WTC11 (cell line): ENCODE data around the gene SAE1. TPM values are rescaled to one million over a fixed set of nuclear protein-coding genes. Genes with fewer than 3 reads are reported as not detected.
"Not testable (repeated sequence)": the region's sequence is repeated elsewhere in the genome, so short reads cannot be mapped to it uniquely, and the experiment has no call there.

Experiments used
- ATAC-seq: fragments of 200-7000 bp; cut with Tn5 transposase; 2 replicates; pipeline ENCODE4 v1.10.0; 2021; ENCODE audit warnings: mild to moderate bottlenecking, moderate library complexity
- CTCF ChIA-PET: fragments of 300-600 bp; sonication (Branson Sonifier 250); formaldehyde crosslinking; loops from one replicate; lab custom pipeline; 2021; ENCODE audit warnings: antibody characterized with exemption; lab: Charles Lee
- POLR2A ChIA-PET: fragments of 350-600 bp; sonication (Branson Sonifier 250); formaldehyde crosslinking; loops from one replicate; lab custom pipeline; 2021; ENCODE audit warnings: antibody characterized with exemption; lab: Charles Lee
- DNase-seq: peaks from one replicate; pipeline ENCODE4 v3.0.0; 2021; ENCODE audit warnings: low spot score
- H3K27ac Mint-ChIP-seq: 2 replicates; pipeline ENCODE4 v1.8.0; 2021; ENCODE audit warnings: mixed read lengths
- H3K27me3 Mint-ChIP-seq: 2 replicates; pipeline ENCODE4 v1.8.0; 2021; ENCODE audit warnings: low read depth, mild to moderate bottlenecking, moderate library complexity, mixed read lengths
- H3K36me3 Mint-ChIP-seq: 2 replicates; pipeline ENCODE4 v1.8.0; 2021; ENCODE audit warnings: mixed read lengths
- H3K4me1 Mint-ChIP-seq: 2 replicates; pipeline ENCODE4 v1.8.0; 2022; ENCODE audit warnings: mixed read lengths
- H3K4me3 Mint-ChIP-seq: 2 replicates; pipeline ENCODE4 v1.8.0; 2021; ENCODE audit warnings: mild to moderate bottlenecking, moderate library complexity, mixed read lengths
- H3K9me3 Mint-ChIP-seq: 2 replicates; pipeline ENCODE4 v1.8.0; 2021; ENCODE audit warnings: mixed read lengths
- CREM ChIP-seq: sonication (generic); formaldehyde crosslinking; IDR thresholded peaks from 2 replicates; pipeline ENCODE4 v1.8.1; 2022; ENCODE audit warnings: mild to moderate bottlenecking, missing genetic modification reagents, moderate library complexity
- FOXP1 ChIP-seq: sonication (generic); formaldehyde crosslinking; IDR thresholded peaks from 2 replicates; pipeline ENCODE4 v1.8.0; 2022; ENCODE audit warnings: missing genetic modification reagents, mild to moderate bottlenecking, moderate library complexity, borderline replicate concordance
- HMGA2 ChIP-seq: fragments of 250-450 bp; sonication (Bioruptor Pico); IDR thresholded peaks from 2 replicates; pipeline ENCODE4 v1.4.0; 2021; ENCODE audit warnings: mild to moderate bottlenecking, moderate library complexity
- IRF1 ChIP-seq: sonication (generic); formaldehyde crosslinking; IDR thresholded peaks from 2 replicates; pipeline ENCODE4 v1.8.0; 2023; ENCODE audit warnings: missing genetic modification reagents
- NFYB ChIP-seq: sonication (generic); formaldehyde crosslinking; conservative IDR thresholded peaks from 2 replicates; pipeline ENCODE4 v1.8.0; 2022; ENCODE audit warnings: low read depth, missing genetic modification reagents
- OVOL2 ChIP-seq: fragments of 250-450 bp; sonication (Bioruptor Pico); IDR thresholded peaks from 2 replicates; pipeline ENCODE4 v1.9.0; 2021; ENCODE audit warnings: mild to moderate bottlenecking, borderline replicate concordance
- RORB ChIP-seq: fragments of 250-450 bp; sonication (Bioruptor Pico); IDR thresholded peaks from 2 replicates; pipeline ENCODE4 v1.9.0; 2021; ENCODE audit warnings: mild to moderate bottlenecking
- SOX15 ChIP-seq: fragments of 250-450 bp; sonication (Bioruptor Pico); IDR thresholded peaks from 2 replicates; pipeline ENCODE4 v1.9.0; 2021; ENCODE audit warnings: mild to moderate bottlenecking
- SP1 ChIP-seq: sonication (generic); formaldehyde crosslinking; conservative IDR thresholded peaks from 2 replicates; pipeline ENCODE4 v1.8.1; 2022; ENCODE audit warnings: missing genetic modification reagents
- STAT6 ChIP-seq: sonication (generic); formaldehyde crosslinking; conservative IDR thresholded peaks from 2 replicates; pipeline ENCODE4 v1.8.1; 2023; ENCODE audit warnings: mild to moderate bottlenecking, low read depth, missing genetic modification reagents, moderate library complexity
- TEAD1 ChIP-seq: sonication (generic); formaldehyde crosslinking; IDR thresholded peaks from 2 replicates; pipeline ENCODE4 v1.8.0; 2022; ENCODE audit warnings: mild to moderate bottlenecking, missing genetic modification reagents
- USF1 ChIP-seq: sonication (generic); formaldehyde crosslinking; IDR thresholded peaks from 2 replicates; pipeline ENCODE4 v1.8.0; 2022; ENCODE audit warnings: mild to moderate bottlenecking, missing genetic modification reagents
- ZNF121 ChIP-seq: sonication (generic); formaldehyde crosslinking; IDR thresholded peaks from 2 replicates; pipeline ENCODE4 v1.8.0; 2023; ENCODE audit warnings: missing genetic modification reagents
- ZNF281 ChIP-seq: sonication (generic); formaldehyde crosslinking; IDR thresholded peaks from 2 replicates; pipeline ENCODE4 v1.8.0; 2023; ENCODE audit warnings: mild to moderate bottlenecking, missing genetic modification reagents
- ZNF396 ChIP-seq: fragments of 250-450 bp; sonication (Bioruptor Pico); IDR thresholded peaks from 2 replicates; pipeline ENCODE4 v1.8.0; 2021; ENCODE audit warnings: mild to moderate bottlenecking, moderate library complexity, borderline replicate concordance
- ZSCAN18 ChIP-seq: fragments of 250-450 bp; sonication (Bioruptor Pico); IDR thresholded peaks from 2 replicates; pipeline ENCODE4 v2.1.2; 2022; ENCODE audit warnings: mild to moderate bottlenecking, moderate library complexity
- total RNA-seq: library from RNA; stranded (reverse); gene quantifications from 3 replicates; pipeline ENCODE4 v1.2.3, GENCODE V29; 2021

Gene SAE1
- total RNA-seq, 1 experiment from 2014 or later: 224 TPM

GRCh38 chr19:47135156-47135555 is 4.5 kb downstream of the SAE1 start:
- H3K27ac Mint-ChIP-seq: no peak overlapping the region
- POLR2A ChIA-PET: no interaction called here
- ATAC-seq: no peak
- TF ChIP-seq OVOL2 (CRISPR knock-in tag) (no peak), IRF1 (CRISPR knock-in tag) (no peak), ZSCAN18 (CRISPR knock-in tag) (no peak), FOXP1 (CRISPR knock-in tag) (no peak), RORB (no peak), TEAD1 (CRISPR knock-in tag) (no peak), ZNF396 (CRISPR knock-in tag) (no peak), SOX15 (CRISPR knock-in tag) (no peak), CREM (CRISPR knock-in tag) (no peak), ZNF281 (CRISPR knock-in tag) (no peak), SP1 (CRISPR knock-in tag) (no peak), STAT6 (CRISPR knock-in tag) (no peak), ZNF121 (no peak)
- TF ChIP-seq, all 79 proteins: peak for 0
- CTCF ChIA-PET: interaction anchor here (0.6 to 1.5 kb wide), 2 partner anchors 122 to 357 kb away, joined by 3 to 5 read pairs; no protein-coding TSS in a partner anchor
- H3K27me3 Mint-ChIP-seq: peaks cover 4% of the 10 kb centered on the region; the same call in 1 of the 2 replicates
- peaks cover 43% of the 10 kb centered on the region for H3K36me3 Mint-ChIP-seq
- peaks cover 4% of the 10 kb centered on the region for H3K9me3 Mint-ChIP-seq
- DNase-seq: no peak
- peaks cover 39% of the 10 kb centered on the region for H3K4me1 Mint-ChIP-seq
- H3K4me3 Mint-ChIP-seq: no peak overlapping the region

GRCh38 chr19:47141252-47141651 is 10.6 kb downstream of the SAE1 start:
- H3K4me1 Mint-ChIP-seq, H3K9me3 Mint-ChIP-seq, DNase-seq, H3K4me3 Mint-ChIP-seq, H3K27me3 Mint-ChIP-seq: not testable (repeated sequence)
- Mint-ChIP-seq H3K36me3 (peaks cover 51% of the 10 kb centered on the region), H3K27ac (peak overlapping the region; percentile 97)
- ChIA-PET CTCF (interaction anchor here (1.1 to 1.3 kb wide), 2 partner anchors 62 to 103 kb away, joined by 3 read pairs; no protein-coding TSS in a partner anchor), POLR2A (interaction anchor here (0.6 kb wide), 1 partner anchor 269 kb away, joined by 9 read pairs; no protein-coding TSS in a partner anchor)
- ATAC-seq: peak; percentile 51

GRCh38 chr19:47141695-47142094 is 11.1 kb downstream of the SAE1 start:
- H3K9me3 Mint-ChIP-seq: no peaks in the 10 kb centered on the region
- H3K27me3 Mint-ChIP-seq: no peaks in the 10 kb centered on the region
- H3K4me1 Mint-ChIP-seq: peaks cover 9% of the 10 kb centered on the region
- peak overlapping the region; percentile 97 for H3K27ac Mint-ChIP-seq
- peaks cover 55% of the 10 kb centered on the region for H3K36me3 Mint-ChIP-seq
- no peak for TF ChIP-seq USF1 (CRISPR knock-in tag)
- peak; percentile 37; the same call in 1 of the 2 replicates for TF ChIP-seq HMGA2 (CRISPR knock-in tag)
- no peak for TF ChIP-seq NFYB (CRISPR knock-in tag)
- no peak for ATAC-seq
- H3K4me3 Mint-ChIP-seq: no peak overlapping the region
- ChIA-PET POLR2A (interaction anchor here (0.6 kb wide), 1 partner anchor 268 kb away, joined by 9 read pairs; no protein-coding TSS in a partner anchor), CTCF (interaction anchor here (0.6 to 1.3 kb wide), 2 partner anchors 37 to 102 kb away, joined by 3 to 4 read pairs; no protein-coding TSS in a partner anchor)
- no peak for DNase-seq
